Measurements from ENCODE around the gene TPM1. TPM values are rescaled to one million over a fixed set of nuclear protein-coding genes. Genes with fewer than 3 reads are reported as not detected.

The TPM1 gene
- total RNA-seq, 1 donor from 2014 or later, result 375 TPM

DNA sequence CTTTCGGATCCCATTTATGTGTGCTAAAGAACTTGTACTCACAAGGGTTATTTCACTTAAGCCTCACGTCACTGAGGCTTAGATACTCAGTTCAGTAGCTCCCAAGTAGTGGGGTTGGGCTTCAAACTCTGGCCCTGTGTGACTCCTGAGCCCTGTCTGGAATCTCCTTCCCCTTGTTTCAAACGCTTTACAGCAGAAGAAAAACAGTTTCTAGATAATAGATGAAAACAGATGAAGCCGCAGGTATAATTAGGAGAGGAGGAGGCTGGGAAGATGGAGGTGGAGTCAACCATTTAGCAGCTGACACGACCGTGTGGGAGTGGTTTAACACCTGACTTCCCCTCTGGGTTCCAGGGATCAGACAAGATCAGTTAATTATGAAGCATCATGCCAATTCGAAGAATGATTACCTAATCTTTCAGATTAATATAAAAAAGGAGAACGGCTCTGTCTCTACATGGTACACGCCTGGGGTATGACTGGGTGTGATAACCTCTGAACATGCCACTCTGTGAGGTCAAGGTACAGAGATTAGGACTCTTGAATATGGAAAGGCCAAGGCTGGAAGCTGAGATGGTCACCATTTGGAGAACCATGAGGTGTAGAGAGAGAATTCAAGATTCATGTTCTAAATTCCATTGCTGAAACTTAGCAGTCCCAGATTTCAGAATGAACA is 31.1 kb downstream of the TPM1 start:
- DNase-seq (ENCODE audit: low read depth, low spot score), result no peak

DNA sequence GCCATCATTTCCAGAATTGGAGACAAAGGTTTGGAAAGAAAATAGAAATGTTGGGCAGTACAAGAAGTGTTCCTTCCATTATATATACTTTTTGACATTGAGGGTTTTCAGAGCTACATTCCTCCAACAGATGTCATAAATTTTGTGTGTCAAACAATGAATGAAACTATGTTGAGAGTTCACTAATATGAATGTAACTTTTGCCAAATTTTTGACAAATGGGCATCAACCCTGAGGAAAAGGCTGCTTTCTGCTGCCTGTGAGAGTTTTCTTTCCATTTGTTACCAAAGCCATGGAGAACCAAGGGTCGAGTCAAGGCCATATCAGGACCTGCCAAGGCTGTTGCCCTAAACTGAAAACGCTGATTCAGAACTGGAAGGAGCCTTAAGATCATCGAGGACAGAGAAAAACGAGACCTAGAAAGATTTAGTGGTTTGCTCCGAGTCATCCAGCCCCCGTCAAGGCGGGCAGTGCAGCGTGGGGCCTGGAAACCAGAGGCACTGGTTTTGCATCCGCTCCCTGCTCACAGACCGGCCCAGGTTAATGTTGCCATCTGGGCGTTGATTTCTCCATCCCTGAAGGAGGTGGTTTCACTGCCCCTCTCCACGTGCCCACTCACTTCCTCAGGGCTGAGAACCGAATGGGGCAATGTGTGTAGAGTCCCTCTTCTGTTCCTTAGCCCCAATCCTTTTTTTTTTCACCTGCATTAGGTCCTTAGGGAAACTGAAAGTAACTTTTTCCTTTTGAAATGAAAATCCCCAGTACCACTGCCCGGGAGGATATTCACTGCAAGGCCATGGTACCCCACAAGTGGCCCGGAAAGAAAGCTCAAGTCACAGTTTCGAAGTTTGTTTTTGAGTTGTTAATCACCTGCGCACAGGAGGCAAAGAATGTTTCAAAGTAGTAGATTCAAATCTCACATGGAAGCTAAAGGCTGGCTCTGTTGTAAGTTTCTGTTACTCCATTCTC is 32.8 kb downstream of the TPM1 start:
- DNase-seq (ENCODE audit: low read depth, low spot score), result no peak

DNA sequence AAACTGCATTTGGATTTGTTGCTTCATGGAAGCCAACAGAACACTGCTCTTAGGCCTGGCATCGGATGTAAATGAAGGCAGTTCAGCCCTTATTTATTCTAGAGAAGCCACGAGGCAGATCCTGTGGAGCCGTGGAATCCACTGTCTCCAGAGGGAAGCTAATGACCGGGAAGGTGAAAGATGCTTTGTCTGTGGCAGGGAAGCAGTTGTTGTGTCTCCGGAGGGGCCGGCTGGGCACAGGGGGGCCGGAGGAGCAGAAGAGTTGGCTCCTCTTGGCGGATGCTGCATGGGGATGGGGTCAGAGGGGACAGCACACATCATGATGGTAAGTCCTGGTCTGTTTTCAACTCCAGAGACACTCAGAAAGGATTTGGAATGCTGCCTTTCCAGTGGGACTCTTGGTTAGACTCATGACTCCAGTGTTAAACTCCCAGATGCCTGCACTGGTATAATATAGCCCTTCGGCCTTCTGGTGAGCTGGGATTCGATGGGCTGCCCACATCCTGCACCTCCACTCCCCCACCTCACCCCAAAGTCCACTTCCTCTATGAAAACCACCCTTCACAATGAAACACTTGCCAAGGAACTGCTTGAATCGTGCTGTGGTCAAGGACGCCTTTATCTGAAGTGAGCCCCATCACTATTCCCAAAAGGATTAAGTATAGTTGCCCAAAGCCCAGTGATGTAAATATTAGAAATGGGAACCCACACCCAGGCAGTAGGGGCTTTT is 33.6 kb downstream of the TPM1 start:
- no peak for DNase-seq (ENCODE audit: low read depth, low spot score)

DNA sequence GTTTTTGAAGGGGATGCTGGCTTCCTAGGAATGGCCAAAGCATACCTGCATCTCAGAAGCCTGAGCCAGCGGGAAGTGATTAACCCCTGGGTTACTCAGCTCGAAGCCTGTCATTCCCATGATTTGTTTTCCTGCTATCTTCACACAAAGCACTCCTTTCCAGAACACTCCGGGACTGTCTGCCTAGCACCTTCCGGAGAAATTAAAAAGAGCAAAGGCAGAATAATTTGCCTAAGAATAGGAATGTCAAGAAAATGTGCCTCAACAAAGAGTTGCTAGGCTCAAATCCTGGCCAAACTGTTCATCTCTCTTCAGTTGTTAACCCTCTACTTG is 34.1 kb downstream of the TPM1 start:
- DNase-seq (ENCODE audit: low read depth, low spot score), result no peak

DNA sequence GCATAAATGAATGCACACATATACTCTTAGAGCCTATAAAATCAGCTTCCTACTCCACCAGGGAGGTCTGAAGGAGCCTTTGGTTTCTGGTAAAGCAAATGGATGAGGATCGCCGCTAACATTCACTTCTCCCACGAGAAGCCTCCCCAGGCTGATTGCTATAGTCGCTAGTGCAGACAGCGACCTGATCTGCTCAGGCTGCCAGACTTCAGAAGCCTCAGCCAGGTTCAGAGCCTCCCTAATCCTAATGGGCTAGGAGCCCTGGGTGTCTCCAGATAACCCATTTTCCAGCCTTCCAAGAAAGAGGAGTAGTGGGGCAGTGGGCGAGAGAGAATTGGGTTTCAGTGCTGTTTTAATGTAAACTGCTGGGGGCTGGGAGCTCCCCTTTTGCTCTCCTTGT is 35.4 kb downstream of the TPM1 start:
- no peak for DNase-seq (ENCODE audit: low read depth, low spot score)

DNA sequence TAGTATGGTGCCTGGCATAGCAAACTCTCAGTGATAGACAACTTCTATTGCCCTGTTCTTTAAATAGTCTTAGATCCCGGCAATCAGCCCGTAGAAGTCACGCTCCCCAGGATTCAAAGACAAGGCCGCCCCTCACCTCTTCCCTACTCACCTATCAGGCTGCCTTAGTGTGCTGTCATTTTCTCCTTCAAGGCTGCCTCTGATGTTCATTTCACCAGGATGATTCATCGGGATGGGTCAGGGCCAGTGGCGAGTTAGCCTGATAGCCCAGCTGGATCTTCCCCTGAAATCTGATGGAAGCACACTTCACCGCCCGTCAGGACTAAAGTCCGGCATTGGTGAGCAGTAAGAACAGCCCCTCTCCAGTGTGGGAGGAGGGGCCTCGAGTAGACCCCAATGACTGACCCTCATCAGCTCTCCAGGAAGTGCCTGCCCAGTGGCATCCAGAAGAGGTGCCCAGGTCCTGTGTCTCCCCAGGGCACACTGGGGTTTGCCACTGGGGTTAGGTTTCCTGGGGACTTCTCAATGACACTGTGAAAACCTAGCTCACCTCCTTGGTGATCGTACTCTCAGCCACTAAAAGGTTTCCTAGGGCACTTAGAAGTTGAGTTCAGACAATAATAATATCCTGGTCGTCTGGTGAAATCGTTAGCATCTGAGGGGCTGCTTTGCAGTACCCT is 37.5 kb downstream of the TPM1 start:
- no peak for DNase-seq (ENCODE audit: low read depth, low spot score)

DNA sequence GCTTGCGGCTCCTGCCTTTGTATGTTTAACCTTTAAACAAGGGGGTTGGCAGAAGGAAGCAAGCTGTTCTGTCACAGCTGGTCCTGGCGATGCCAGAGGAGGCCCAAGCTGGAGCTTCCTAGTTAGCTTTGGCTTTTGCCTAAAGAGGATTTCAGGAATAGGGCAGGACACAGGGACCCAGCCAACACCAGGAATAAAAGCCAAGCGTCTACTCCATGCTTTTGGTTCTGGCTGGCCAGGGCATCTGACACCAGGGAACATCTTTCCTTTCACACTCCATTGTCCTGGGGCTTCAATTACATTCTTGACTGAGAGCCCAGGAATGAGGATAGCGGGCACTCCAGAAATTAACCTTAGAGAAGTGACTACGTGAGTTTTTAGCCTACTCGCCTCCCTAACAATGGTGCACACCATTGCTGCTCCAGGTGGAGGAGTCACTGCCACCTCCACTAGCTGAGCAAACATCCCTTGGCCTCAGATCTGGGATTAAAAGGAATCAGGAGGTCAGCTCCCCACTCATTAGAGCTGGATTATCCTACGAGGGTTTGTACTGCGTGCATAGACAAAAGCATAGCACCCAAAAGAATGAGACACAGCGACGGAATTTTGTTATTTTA is 38.2 kb downstream of the TPM1 start:
- DNase-seq (ENCODE audit: low read depth, low spot score), result no peak

DNA sequence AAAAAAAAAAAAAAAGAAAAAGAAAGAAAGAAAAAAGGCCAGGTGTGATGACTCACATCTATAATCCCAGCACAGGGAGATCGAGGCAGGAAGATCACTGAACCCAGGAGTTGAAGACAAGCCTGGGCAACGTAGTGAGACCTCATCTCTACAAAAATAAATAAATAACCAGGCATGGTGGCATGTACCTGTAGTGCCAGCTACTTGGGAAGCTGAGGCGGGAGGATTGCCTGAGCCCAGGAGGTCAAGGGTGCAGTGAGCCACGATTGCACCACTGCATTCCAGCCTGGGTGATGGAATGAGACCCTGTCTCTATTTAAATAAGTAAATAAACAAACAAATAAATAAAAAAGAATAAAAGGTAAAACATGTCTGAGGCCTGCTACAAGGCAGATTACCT is 39.8 kb downstream of the TPM1 start:
- DNase-seq (ENCODE audit: low read depth, low spot score), result no peak

DNA sequence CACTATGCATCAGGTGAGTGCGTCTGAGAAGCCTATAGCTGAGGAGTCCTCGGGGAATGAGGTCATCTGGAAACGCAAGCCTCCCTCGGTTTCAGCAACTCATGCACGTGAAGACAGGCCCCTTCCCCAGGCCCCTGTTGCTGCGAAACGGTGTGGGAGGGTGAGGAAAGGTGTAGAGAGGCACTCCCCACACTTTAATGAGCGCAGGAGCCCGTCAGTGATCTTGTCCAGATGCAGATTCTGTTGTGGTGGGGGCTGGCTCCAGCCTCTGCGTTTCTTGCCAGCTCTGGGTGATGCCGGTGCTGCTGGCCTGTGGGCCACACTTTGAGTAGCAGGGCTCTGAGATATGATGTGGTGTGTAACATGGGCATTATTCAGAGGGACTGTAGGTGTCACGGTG is 40.5 kb downstream of the TPM1 start:
- DNase-seq (ENCODE audit: low read depth, low spot score), result no peak

DNA sequence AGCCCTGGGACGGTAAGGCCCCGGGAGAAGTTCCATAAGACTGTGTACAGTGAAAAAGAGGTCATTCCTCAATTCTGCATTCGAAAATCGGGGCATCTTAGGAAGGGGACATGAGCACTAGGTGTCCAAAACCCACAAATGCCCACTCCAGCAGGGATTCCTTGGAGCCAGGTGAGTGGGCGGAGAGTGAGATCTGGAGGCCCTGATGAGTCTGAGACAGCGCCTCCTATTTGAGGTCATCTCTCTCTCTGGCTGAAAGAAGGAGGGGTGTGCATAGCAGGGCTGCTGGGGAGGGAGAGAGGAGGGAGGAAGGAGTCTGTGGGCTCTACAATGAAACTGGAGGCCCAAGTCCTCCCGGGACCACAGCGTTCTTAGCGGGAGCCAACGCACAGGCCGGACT is 41.0 kb downstream of the TPM1 start:
- DNase-seq (ENCODE audit: low read depth, low spot score), result no peak

DNA sequence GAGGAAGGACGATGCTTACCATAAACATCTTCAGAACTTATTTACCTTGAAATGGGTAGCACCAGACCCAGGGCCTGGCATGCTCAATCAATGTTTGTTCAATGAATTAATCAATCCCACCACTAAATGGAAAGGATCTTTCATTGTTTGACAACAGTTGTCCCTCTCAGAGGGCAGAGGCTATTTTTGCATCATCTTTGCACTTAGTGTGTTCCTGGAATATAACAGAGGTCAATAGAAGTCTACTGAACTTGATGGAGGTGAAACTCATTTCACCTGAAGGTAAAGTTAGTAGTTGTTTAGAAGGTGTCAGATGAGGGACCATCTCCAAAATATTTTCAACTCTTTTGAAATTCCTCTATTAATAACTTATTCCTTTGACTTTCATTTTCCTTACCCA is 42.3 kb downstream of the TPM1 start:
- DNase-seq (ENCODE audit: low read depth, low spot score), result no peak

DNA sequence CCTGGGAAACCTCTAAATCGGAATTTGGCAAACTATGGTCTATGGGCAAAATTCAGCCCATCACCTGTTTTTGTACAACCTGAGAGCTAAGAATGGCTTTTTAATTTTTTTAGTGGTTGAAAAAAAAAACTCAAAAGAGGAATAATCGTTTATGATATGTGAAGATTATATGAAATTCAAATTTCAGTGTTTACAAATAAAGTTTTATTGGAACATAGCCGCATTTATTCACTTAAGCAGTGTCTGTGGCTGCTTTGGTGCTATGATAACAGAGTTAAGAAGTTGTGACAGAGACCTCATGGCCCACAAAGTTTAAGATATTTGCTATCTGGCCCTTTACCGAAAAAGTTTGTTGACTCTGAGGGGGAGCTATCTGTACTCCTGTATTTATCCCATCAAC is 42.7 kb downstream of the TPM1 start:
- no peak for DNase-seq (ENCODE audit: low read depth, low spot score)

DNA sequence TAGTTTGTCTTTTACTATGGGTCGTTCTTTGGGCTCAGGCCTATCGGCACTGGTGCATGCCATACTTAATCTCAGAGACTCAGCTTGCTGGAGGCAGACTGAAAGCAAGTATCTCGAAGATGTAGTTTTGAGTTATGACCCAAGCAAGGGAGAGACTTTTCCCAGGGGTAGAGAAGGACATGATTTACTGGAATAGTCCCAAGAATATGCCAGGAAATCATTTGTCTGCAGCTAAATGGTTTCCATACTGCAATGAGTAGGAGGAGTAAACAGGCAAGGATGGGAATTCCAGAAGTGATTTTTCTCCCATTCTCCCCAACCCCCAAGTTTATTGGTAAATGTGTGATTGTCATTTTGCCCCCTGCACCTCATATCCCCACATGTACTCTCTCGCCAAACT is 43.7 kb downstream of the TPM1 start:
- DNase-seq (ENCODE audit: low read depth, low spot score), result no peak

DNA sequence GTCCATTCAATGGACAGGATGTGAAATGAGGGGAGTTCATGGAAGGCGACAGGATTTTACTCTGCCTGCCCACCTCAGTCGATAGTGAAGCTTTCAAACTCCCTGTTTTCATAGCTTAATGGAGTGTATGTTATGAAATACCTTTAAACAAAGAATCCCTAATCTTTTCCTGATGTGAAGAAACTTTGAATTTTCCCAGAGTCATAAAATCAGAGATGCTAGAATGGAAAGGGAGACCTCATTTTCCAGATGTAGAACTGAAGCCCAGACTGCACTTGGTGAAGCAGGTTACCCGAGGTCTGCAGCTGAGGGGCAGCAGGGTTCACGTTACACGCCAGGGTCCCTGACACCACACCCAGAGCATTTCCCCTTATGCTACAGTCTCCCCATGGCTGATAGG is 44.4 kb downstream of the TPM1 start:
- no peak for DNase-seq (ENCODE audit: low read depth, low spot score)

DNA sequence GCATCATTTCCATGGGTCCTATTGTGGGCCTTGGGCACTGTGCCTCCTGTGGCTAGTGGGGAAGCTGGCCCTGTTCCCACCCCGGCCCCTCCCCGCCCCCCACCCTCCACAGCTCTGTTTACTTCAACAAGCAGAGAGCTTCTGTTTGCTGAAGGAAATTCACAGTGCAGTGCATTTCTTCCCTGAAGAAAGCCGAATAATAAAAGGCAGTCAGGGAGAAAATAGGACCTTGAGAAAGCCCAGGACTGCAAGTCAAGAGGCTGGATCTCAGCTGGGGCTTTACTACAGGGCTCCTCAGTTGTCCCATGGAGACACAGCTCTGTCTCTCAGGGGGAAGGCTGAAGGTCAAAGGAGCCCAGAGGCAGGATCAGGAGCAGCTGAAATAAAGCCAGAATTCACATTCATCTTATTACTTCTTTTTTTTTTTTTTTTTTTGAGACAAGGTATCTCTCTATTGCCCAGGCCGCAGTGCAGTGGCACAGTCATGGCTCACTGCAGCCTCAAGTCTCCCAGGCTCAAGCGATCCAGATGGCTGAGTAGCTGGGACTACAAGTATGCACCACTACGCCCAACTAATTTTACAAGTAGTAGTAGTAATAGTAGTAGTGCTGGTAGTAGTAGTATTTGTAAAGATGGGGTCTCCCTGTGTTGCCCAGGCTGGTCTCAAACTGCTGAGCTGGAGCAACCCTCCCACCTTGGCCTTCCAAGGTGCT is 46.1 kb downstream of the TPM1 start:
- no peak for DNase-seq (ENCODE audit: low read depth, low spot score)

DNA sequence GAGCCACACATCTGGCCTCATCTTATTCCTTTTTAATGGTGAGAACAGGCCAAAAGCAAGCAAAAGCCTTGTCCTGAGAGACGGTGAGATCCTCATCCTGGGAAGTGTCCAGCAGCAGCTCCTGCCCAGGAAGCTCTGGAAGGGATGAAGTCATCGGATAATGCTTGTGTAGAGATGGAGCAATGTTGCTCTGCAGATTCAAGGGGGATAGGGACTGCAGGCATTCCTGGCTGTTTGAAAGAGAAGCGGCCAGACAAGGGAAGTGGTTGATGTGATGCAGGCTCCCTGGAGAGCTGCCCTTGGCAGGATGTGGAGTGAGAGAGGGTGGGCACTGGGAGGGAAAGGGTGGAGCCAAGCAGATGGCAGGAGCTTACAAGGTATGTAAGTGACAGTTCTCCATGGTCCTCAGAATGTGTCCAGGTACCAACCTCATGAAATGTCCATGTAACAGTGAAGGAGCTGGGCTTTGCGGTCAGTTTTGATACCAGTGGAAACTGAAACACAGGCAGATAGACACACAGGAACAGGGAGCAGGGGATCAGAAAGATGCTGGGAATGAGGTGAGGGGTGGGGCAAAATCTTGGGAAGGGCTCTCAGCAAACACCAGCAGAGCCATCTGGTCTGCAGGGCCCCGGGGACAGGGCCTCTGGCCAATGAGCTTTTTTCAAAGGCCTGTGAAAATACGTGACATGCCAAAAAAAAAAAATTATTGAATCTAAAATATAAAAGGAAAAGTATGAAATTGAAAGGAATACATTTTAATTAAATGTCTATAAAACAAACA is 46.9 kb downstream of the TPM1 start:
- no peak for DNase-seq (ENCODE audit: low read depth, low spot score)

DNA sequence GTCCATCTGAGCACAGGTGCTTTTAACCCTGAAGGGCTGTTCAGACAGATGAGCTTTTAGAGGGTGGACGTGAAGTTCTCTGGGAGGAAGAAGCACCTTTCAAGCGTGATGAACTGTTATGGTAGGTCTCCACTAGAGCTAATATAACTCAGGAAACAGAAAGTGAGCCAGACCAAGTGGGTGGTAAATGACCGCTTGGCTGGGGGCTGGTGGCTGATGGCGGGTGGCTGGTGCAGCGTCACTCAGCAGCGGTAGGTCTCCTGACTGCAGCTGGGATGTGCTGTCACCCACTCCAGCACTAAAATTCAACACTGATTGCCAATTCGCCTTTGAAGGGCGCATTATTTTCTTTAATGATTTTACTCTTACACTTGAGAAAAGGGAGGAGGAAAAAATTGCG is 47.9 kb downstream of the TPM1 start:
- no peak for DNase-seq (ENCODE audit: low read depth, low spot score)

DNA sequence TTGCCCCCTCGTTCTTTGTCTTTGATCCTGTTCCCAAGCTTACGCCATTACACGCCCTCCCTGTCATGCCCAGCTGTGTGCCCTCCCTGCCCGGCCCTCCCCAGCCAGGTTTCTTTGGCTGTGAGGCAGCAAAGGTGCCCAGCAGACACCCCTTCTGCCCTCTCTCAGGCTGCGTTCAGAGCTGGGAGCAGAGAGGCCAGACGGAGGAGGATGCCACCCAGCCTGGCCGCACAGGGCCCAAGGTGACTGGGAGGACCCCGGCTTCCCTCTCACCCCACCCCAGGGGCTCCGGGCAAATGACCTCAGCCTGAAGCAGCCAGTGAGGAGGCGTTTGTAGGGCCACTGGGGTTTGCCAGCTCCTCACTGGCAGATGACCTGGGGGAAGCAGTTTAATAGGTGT is 48.3 kb downstream of the TPM1 start:
- no peak for DNase-seq (ENCODE audit: low read depth, low spot score)

DNA sequence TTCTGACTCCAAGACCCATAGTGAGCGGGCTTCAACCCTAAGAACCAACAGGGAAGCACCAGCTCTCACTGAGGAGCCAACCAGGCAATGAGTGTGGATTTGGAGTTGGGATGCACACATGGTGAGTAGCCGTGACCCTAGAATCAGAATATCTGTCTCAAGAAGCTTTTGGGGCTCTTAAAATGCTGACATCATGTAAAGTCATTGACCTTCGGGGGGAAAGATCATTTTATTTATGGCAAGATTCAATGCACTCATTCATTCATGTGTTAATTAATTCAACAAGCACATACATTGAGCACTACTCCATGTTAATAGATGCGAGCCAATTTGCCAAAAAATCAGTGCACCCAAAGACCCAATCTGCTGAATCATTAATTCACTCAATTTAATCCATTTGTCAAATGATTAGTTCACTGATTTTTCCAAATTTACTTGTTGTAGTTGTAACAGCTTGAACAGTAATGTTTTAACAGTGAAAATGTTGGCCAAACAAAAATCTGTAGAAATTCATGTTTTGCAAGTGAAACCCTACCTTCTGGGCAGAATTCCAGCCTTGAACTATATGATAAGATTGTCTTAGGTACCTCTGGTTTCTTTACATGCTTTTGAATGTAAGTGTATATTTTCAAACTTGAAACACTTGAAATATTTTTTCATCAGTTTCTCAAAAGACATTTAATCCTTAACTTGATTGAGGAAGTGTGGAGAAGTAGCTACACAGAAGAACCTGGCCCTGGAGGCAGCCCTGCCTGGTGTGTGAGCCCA is 49.3 kb downstream of the TPM1 start:
- DNase-seq (ENCODE audit: low read depth, low spot score), result no peak
